ENCODE measurements around the gene UFC1. TPM values are rescaled to one million over a fixed set of nuclear protein-coding genes. Genes with fewer than 3 reads are reported as not detected.

The UFC1 gene
- total and polyA plus RNA-seq, 2 donors, result 82.4 to 119 TPM

GRCh38 chr1:161185282-161185682, 31.5 kb downstream of the UFC1 start:
- WGBS, result 17% methylated on average over 3 of the region's 3 CpGs
- Histone ChIP-seq H3K36me3 (ENCODE audit: insufficient read depth) (no peaks in the 10 kb centered on the region), H3K27ac (ENCODE audit: low read depth) (no peak overlapping the region), H3K4me1 (ENCODE audit: insufficient read depth) (no peaks in the 10 kb centered on the region), H3K4me3 (ENCODE audit: low read depth, low read length) (no peak overlapping the region)
- no peak for DNase-seq (ENCODE audit: extremely low spot score)

GRCh38 chr1:161185732-161186311, 32.0 kb downstream of the UFC1 start:
- Histone ChIP-seq H3K36me3 (ENCODE audit: insufficient read depth) (no peaks in the 10 kb centered on the region), H3K4me1 (ENCODE audit: insufficient read depth) (no peaks in the 10 kb centered on the region), H3K27ac (ENCODE audit: low read depth) (no peak overlapping the region), H3K4me3 (ENCODE audit: low read depth, low read length) (no peak overlapping the region)
- DNase-seq (ENCODE audit: extremely low spot score), result no peak
- WGBS, result 30% methylated on average over 2 of the region's 2 CpGs

GRCh38 chr1:161187311-161187710, 33.5 kb downstream of the UFC1 start:
- no peaks in the 10 kb centered on the region for H3K4me1 ChIP-seq (ENCODE audit: insufficient read depth)
- no peak overlapping the region for H3K27ac ChIP-seq (ENCODE audit: low read depth)
- no peak for DNase-seq (ENCODE audit: extremely low spot score)
- no peaks in the 10 kb centered on the region for H3K36me3 ChIP-seq (ENCODE audit: insufficient read depth)
- WGBS, result 72% methylated on average over 3 of the region's 3 CpGs
- no peak overlapping the region for H3K4me3 ChIP-seq (ENCODE audit: low read depth, low read length)

GRCh38 chr1:161188381-161188780, 34.6 kb downstream of the UFC1 start:
- no peaks in the 10 kb centered on the region for H3K4me1 ChIP-seq (ENCODE audit: insufficient read depth)
- no peak overlapping the region for H3K4me3 ChIP-seq (ENCODE audit: low read depth, low read length)
- no peak for DNase-seq (ENCODE audit: extremely low spot score)
- 80% methylated on average over 6 of the region's 6 CpGs for WGBS
- no peak overlapping the region for H3K27ac ChIP-seq (ENCODE audit: low read depth)
- H3K36me3 ChIP-seq (ENCODE audit: insufficient read depth), result no peaks in the 10 kb centered on the region

GRCh38 chr1:161189036-161189435, 35.3 kb downstream of the UFC1 start:
- Histone ChIP-seq H3K4me1 (ENCODE audit: insufficient read depth) (no peaks in the 10 kb centered on the region), H3K36me3 (ENCODE audit: insufficient read depth) (no peaks in the 10 kb centered on the region), H3K4me3 (ENCODE audit: low read depth, low read length) (no peak overlapping the region), H3K27ac (ENCODE audit: low read depth) (no peak overlapping the region)
- 85% methylated on average over 5 of the region's 5 CpGs for WGBS
- DNase-seq (ENCODE audit: extremely low spot score), result no peak

- Histone ChIP-seq H3K27ac (ENCODE audit: low read depth) (no peak overlapping the region), H3K4me1 (ENCODE audit: insufficient read depth) (no peaks in the 10 kb centered on the region), H3K36me3 (ENCODE audit: insufficient read depth) (no peaks in the 10 kb centered on the region), H3K4me3 (ENCODE audit: low read depth, low read length) (no peak overlapping the region)
- 69% methylated on average over 22 of the region's 22 CpGs for WGBS
- DNase-seq (ENCODE audit: extremely low spot score), result no peak
Measured at GRCh38 chr1:161190962-161191521, 37.3 kb downstream of the UFC1 start.

GRCh38 chr1:161191971-161192370, 38.2 kb downstream of the UFC1 start:
- no peaks in the 10 kb centered on the region for H3K4me1 ChIP-seq (ENCODE audit: insufficient read depth)
- 78% methylated on average over 8 of the region's 8 CpGs for WGBS
- no peak for DNase-seq (ENCODE audit: extremely low spot score)

GRCh38 chr1:161192476-161193465, 39.0 kb downstream of the UFC1 start:
- no peak overlapping the region for H3K4me3 ChIP-seq (ENCODE audit: low read depth, low read length)
- H3K27ac ChIP-seq (ENCODE audit: low read depth), result no peak overlapping the region
- DNase-seq (ENCODE audit: extremely low spot score), result no peak
- H3K4me1 ChIP-seq (ENCODE audit: insufficient read depth), result no peaks in the 10 kb centered on the region
- H3K36me3 ChIP-seq (ENCODE audit: insufficient read depth), result no peaks in the 10 kb centered on the region
- WGBS, result 57% methylated on average over 15 of the region's 15 CpGs

More at GRCh38 chr1:161191971-161192370, 38.2 kb downstream of the UFC1 start:
- H3K36me3 ChIP-seq (ENCODE audit: insufficient read depth), result no peaks in the 10 kb centered on the region
- no peak overlapping the region for H3K27ac ChIP-seq (ENCODE audit: low read depth)
- H3K4me3 ChIP-seq (ENCODE audit: low read depth, low read length), result no peak overlapping the region

- WGBS, result 78% methylated on average over 21 of the region's 21 CpGs
- Histone ChIP-seq H3K4me1 (ENCODE audit: insufficient read depth) (no peaks in the 10 kb centered on the region), H3K4me3 (ENCODE audit: low read depth, low read length) (no peak overlapping the region), H3K27ac (ENCODE audit: low read depth) (no peak overlapping the region), H3K36me3 (ENCODE audit: insufficient read depth) (no peaks in the 10 kb centered on the region)
- no peak for DNase-seq (ENCODE audit: extremely low spot score)
Measured at GRCh38 chr1:161193561-161194235, 39.9 kb downstream of the UFC1 start.

- no peak for DNase-seq (ENCODE audit: extremely low spot score)
- 83% methylated on average over 4 of the region's 4 CpGs for WGBS
- Histone ChIP-seq H3K36me3 (ENCODE audit: insufficient read depth) (no peaks in the 10 kb centered on the region), H3K27ac (ENCODE audit: low read depth) (no peak overlapping the region), H3K4me1 (ENCODE audit: insufficient read depth) (no peaks in the 10 kb centered on the region), H3K4me3 (ENCODE audit: low read depth, low read length) (no peak overlapping the region)
Measured at GRCh38 chr1:161195171-161195570, 41.4 kb downstream of the UFC1 start.

GRCh38 chr1:161196111-161196510, 42.3 kb downstream of the UFC1 start:
- Histone ChIP-seq H3K4me3 (ENCODE audit: low read depth, low read length) (no peak overlapping the region), H3K27ac (ENCODE audit: low read depth) (no peak overlapping the region), H3K36me3 (ENCODE audit: insufficient read depth) (no peaks in the 10 kb centered on the region), H3K4me1 (ENCODE audit: insufficient read depth) (no peaks in the 10 kb centered on the region)
- no peak for DNase-seq (ENCODE audit: extremely low spot score)
- WGBS, result 93% methylated on average over 7 of the region's 7 CpGs

GRCh38 chr1:161196521-161197451, 43.0 kb downstream of the UFC1 start:
- Histone ChIP-seq H3K4me1 (ENCODE audit: insufficient read depth) (no peaks in the 10 kb centered on the region), H3K27ac (ENCODE audit: low read depth) (peak overlapping the region; percentile 69), H3K4me3 (ENCODE audit: low read depth, low read length) (no peak overlapping the region), H3K36me3 (ENCODE audit: insufficient read depth) (no peaks in the 10 kb centered on the region)
- DNase-seq (ENCODE audit: extremely low spot score), result no peak
- WGBS, result 48% methylated on average over 27 of the region's 27 CpGs

Data from urinary bladder (tissue), 4 donors.